Measurements from ENCODE around the gene MRPS34.

DNA sequence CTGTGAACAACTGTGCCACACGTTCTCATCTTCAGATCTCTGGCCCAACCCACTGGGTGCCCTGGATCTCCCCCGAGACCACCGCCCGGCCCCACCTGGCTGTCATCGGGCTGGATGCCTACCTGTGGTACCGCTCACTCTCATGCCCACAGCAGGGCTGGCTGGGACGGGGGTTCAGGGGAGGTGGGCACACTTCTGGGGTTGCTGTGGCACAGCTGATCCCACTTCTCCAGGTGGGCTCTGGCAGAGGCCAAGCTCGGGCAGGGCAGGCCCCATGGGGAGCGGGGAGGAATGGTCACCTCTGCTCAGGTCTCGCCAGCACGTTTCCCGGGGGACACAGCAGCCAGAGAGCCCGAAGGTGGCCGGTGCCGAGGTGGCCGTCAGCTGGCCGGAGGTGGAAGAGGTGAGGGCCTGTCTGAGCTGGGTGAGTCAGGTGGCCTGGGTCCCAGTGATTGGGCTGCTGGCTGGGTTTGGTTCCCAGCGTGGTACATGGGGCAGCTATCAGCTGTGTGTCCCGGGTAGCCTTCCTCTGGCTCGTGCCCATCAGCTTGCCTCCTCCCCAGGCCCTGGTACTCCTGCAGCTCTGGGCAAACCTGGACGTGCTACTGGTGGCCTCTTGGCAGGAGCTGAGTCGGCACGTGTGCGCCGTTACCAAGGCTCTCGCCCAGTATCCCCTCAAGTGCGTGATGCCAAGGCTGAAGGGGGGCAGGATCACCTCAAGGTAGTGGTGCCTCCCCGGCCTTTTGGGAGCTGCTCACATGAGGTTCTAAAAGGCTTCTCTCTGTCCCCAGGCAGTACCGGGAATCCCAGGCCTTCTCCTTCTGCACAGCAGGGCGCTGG is 2.3 kb upstream of the MRPS34 start:
- TF ChIP-seq, protein P1, sequence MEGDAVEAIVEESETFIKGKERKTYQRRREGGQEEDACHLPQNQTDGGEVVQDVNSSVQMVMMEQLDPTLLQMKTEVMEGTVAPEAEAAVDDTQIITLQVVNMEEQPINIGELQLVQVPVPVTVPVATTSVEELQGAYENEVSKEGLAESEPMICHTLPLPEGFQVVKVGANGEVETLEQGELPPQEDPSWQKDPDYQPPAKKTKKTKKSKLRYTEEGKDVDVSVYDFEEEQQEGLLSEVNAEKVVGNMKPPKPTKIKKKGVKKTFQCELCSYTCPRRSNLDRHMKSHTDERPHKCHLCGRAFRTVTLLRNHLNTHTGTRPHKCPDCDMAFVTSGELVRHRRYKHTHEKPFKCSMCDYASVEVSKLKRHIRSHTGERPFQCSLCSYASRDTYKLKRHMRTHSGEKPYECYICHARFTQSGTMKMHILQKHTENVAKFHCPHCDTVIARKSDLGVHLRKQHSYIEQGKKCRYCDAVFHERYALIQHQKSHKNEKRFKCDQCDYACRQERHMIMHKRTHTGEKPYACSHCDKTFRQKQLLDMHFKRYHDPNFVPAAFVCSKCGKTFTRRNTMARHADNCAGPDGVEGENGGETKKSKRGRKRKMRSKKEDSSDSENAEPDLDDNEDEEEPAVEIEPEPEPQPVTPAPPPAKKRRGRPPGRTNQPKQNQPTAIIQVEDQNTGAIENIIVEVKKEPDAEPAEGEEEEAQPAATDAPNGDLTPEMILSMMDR (IDR thresholded peaks at IDR 0.05) = no peak
- no peak for TF ChIP-seq POLR2A (IDR thresholded peaks at IDR 0.05)
- TF ChIP-seq EP300 (IDR thresholded peaks at IDR 0.05) = no peak
- TF ChIP-seq POLR2AphosphoS5 (IDR thresholded peaks at IDR 0.05) = no peak

Measured in stomach (tissue), 4 donors.